H9 (cell line): ENCODE results near the gene DCP1A. TPM values are rescaled to one million over a fixed set of nuclear protein-coding genes. Genes with fewer than 3 reads are reported as not detected.

Experiments
- DNase-seq: peaks from one replicate; pipeline ENCODE4 v3.0.0-alpha.2; 2017
- H2AFZ ChIP-seq: one replicate; pipeline ENCODE4 v1.6.1; 2013; ENCODE audit warnings: mild to moderate bottlenecking, low read length, control low read depth, moderate library complexity
- H2AK5ac ChIP-seq: 2 replicates; pipeline ENCODE4 v1.6.1; 2013; ENCODE audit warnings: low read length, control low read depth, mixed read lengths; ENCODE audit not compliant: insufficient read length
- H2BK120ac ChIP-seq: one replicate; pipeline ENCODE4 v1.6.1; 2013; ENCODE audit warnings: low read depth, mild to moderate bottlenecking, low read length, control low read depth, inconsistent platforms; ENCODE audit not compliant: poor library complexity, severe bottlenecking
- H2BK12ac ChIP-seq: 2 replicates; pipeline ENCODE4 v1.6.1; 2013; ENCODE audit warnings: low read length, control low read depth, mixed read lengths, low read depth; ENCODE audit not compliant: insufficient read length
- H2BK15ac ChIP-seq: 2 replicates; pipeline ENCODE4 v1.6.1; 2013; ENCODE audit warnings: low read depth, low read length, control low read depth
- H2BK20ac ChIP-seq: one replicate; pipeline ENCODE4 v1.6.1; 2013; ENCODE audit warnings: low read depth, mild to moderate bottlenecking, low read length, control low read depth, inconsistent platforms; ENCODE audit not compliant: poor library complexity, severe bottlenecking
- H2BK5ac ChIP-seq: 2 replicates; pipeline ENCODE4 v1.6.1; 2013; ENCODE audit warnings: low read length, control low read depth, mixed read lengths; ENCODE audit not compliant: insufficient read length
- H3K14ac ChIP-seq: 2 replicates; pipeline ENCODE4 v1.6.1; 2013; ENCODE audit warnings: low read length, control low read depth; ENCODE audit not compliant: insufficient read depth
- H3K18ac ChIP-seq: 2 replicates; pipeline ENCODE4 v1.6.1; 2013; ENCODE audit warnings: low read depth, mild to moderate bottlenecking, mixed read lengths, low read length, control low read depth; ENCODE audit not compliant: insufficient read length
- H3K23ac ChIP-seq: 2 replicates; pipeline ENCODE4 v1.6.1; 2013; ENCODE audit warnings: low read length, control low read depth, mixed read lengths, low read depth; ENCODE audit not compliant: insufficient read length
- H3K23me2 ChIP-seq: 2 replicates; pipeline ENCODE4 v1.6.1; 2013; ENCODE audit warnings: low read depth, mild to moderate bottlenecking, mixed read lengths, low read length, control low read depth; ENCODE audit not compliant: insufficient read length, poor library complexity, severe bottlenecking
- H3K27ac ChIP-seq: 2 replicates; pipeline ENCODE4 v1.5.1; 2013; ENCODE audit warnings: low read length, control low read depth, mixed read lengths, low read depth; ENCODE audit not compliant: insufficient read length
- H3K27me3 ChIP-seq: 2 replicates; pipeline ENCODE4 v1.6.1; 2013; ENCODE audit warnings: low read length, control low read depth, inconsistent platforms; ENCODE audit not compliant: insufficient read depth
- H3K4ac ChIP-seq: 2 replicates; pipeline ENCODE4 v1.6.1; 2013; ENCODE audit warnings: low read depth, mild to moderate bottlenecking, control low read depth, inconsistent platforms, low read length, moderate library complexity
- H3K4me1 ChIP-seq: 2 replicates; pipeline ENCODE4 v1.6.1; 2013; ENCODE audit warnings: low read length, control low read depth, inconsistent platforms; ENCODE audit not compliant: insufficient read depth
- H3K4me2 ChIP-seq: 2 replicates; pipeline ENCODE4 v1.6.1; 2013; ENCODE audit warnings: low read length, control low read depth, mixed read lengths; ENCODE audit not compliant: insufficient read length, insufficient read depth
- H3K56ac ChIP-seq: 2 replicates; pipeline ENCODE4 v1.6.1; 2013; ENCODE audit warnings: low read depth, mild to moderate bottlenecking, mixed read lengths, low read length, control low read depth; ENCODE audit not compliant: insufficient read length
- H3K79me1 ChIP-seq: 2 replicates; pipeline ENCODE4 v1.6.1; 2013; ENCODE audit warnings: low read depth, mild to moderate bottlenecking, moderate library complexity, low read length, control low read depth, inconsistent platforms; ENCODE audit not compliant: insufficient read depth, poor library complexity, severe bottlenecking
- H3K79me2 ChIP-seq: 2 replicates; pipeline ENCODE4 v1.6.1; 2013; ENCODE audit warnings: low read length, control low read depth, inconsistent platforms; ENCODE audit not compliant: insufficient read depth
- H3K9ac ChIP-seq: 2 replicates; pipeline ENCODE4 v1.6.1; 2013; ENCODE audit warnings: low read length, control low read depth, mixed read lengths; ENCODE audit not compliant: insufficient read length; ENCODE audit errors: extremely low read depth
- H3K9me3 ChIP-seq: one replicate; pipeline ENCODE4 v1.6.1; 2013; ENCODE audit warnings: low read depth, low read length, inconsistent platforms; ENCODE audit not compliant: control insufficient read depth
- H3T11ph ChIP-seq: one replicate; pipeline ENCODE4 v1.6.1; 2013; ENCODE audit warnings: mild to moderate bottlenecking, low read length, control low read depth, inconsistent platforms
- H4K20me1 ChIP-seq: one replicate; pipeline ENCODE4 v1.6.1; 2013; ENCODE audit not compliant: control insufficient read depth, insufficient read length, insufficient read depth
- H4K5ac ChIP-seq: 2 replicates; pipeline ENCODE4 v1.6.1; 2013; ENCODE audit warnings: low read depth, mild to moderate bottlenecking, mixed read lengths, low read length, control low read depth; ENCODE audit not compliant: insufficient read length
- H4K8ac ChIP-seq: replicated peaks from 2 replicates; pipeline ENCODE4 v1.6.1; 2013; ENCODE audit warnings: low read length, control low read depth, mixed read lengths, low read depth; ENCODE audit not compliant: insufficient read length
- H4K91ac ChIP-seq: 2 replicates; pipeline ENCODE4 v1.6.1; 2013; ENCODE audit warnings: low read depth, mild to moderate bottlenecking, moderate library complexity, mixed read lengths, low read length, control low read depth; ENCODE audit not compliant: insufficient read length
- H3K27ac Mint-ChIP-seq, 3 experiments: 2 replicates in 2 of 3; 3 replicates in 1 of 3; pipeline ENCODE4 v1.8.0; 2020 to 2021; ENCODE audit warnings: mixed read lengths in 3 of 3, mild to moderate bottlenecking in 1 of 3, moderate library complexity in 1 of 3
- H3K27me3 Mint-ChIP-seq: 2 replicates; pipeline ENCODE4 v1.8.0; 2021; ENCODE audit warnings: low read depth, mild to moderate bottlenecking, moderate library complexity, mixed read lengths
- H3K36me3 Mint-ChIP-seq, 3 experiments: 2 replicates in 2 of 3; 3 replicates in 1 of 3; pipeline ENCODE4 v1.8.0; 2020 to 2021; ENCODE audit warnings: low read depth in 3 of 3, mixed read lengths in 3 of 3; ENCODE audit not compliant: insufficient read depth in 1 of 3
- H3K4me1 Mint-ChIP-seq, 2 experiments: 2 replicates each; pipeline ENCODE4 v1.8.0; 2020; ENCODE audit warnings: mixed read lengths in 2 of 2
- H3K4me3 Mint-ChIP-seq, 2 experiments: 2 replicates in 1 of 2; 3 replicates in 1 of 2; pipeline ENCODE4 v1.8.0; 2020 to 2021; ENCODE audit warnings: mild to moderate bottlenecking in 2 of 2, mixed read lengths in 2 of 2, moderate library complexity in 1 of 2
- H3K9me3 Mint-ChIP-seq, 2 experiments: 2 replicates in 1 of 2; 3 replicates in 1 of 2; pipeline ENCODE4 v1.8.0; 2020; ENCODE audit warnings: mild to moderate bottlenecking in 2 of 2, mixed read lengths in 2 of 2, moderate library complexity in 1 of 2
- WGBS: extraction: QIAGEN DNeasy Blood & Tissue Kit; methylation state at CpG from one replicate; pipeline ENCODE4 v1.1.7; 2013; ENCODE audit warnings: missing lambda C conversion rate, low lambda C conversion rate, mixed read lengths; ENCODE audit not compliant: insufficient read length; ENCODE audit errors: extremely low coverage; 5-methylcytosine and 5-hydroxymethylcytosine counted together
- total RNA-seq: library from RNA; stranded (reverse); gene quantifications from 2 replicates; pipeline ENCODE4 v1.2.1, GENCODE V29; 2021
- TF ChIP-seq, protein P1 (sequence below): fragments of 200-600 bp; sonication (generic); conservative IDR thresholded peaks from 3 replicates; pipeline ENCODE4 v1.8.0; 2021; ENCODE audit warnings: antibody characterized with exemption, mild to moderate bottlenecking

Gene DCP1A
- total RNA-seq, 1 experiment from 2014 or later, result 17.8 TPM

DNA sequence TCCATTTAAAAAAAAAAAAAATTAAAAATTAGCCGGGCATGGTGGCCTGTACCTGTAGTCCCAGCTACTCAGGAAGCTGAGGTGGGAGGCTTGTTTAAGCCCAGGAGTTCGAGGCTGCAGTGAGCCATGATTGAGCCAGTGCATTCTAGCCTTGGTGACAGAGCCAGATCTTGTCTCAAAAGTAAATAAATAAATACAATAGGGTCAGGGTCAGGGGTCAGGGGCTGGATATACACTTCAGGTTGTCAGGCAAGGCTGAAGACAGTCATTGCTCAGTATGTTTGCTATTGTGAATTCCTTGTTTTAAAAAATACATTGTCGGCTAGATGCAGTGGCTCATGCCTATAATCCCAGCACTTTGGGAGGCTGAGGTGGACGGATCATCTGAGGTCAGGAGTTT lies 83.4 kb downstream of the DCP1A start:
- no peak overlapping the region for H2BK12ac ChIP-seq
- H3K23ac ChIP-seq, result no peak overlapping the region
- H2BK120ac ChIP-seq, result no peak overlapping the region
- peaks cover 9% of the 10 kb centered on the region; the same call in 1 of the 2 replicates for H3K4me1 ChIP-seq
- no peak overlapping the region for H4K5ac ChIP-seq
- H3T11ph ChIP-seq, result no peak overlapping the region
- H4K91ac ChIP-seq, result no peak overlapping the region
- no peak overlapping the region for H3K4me2 ChIP-seq
- no peak overlapping the region for H3K27ac ChIP-seq
- H3K27ac Mint-ChIP-seq, result peak overlapping the region in 1 of 3 experiments; percentile 55; a peak in 1 of 7 replicates
- H3K56ac ChIP-seq, result no peak overlapping the region
- TF ChIP-seq, protein P1, sequence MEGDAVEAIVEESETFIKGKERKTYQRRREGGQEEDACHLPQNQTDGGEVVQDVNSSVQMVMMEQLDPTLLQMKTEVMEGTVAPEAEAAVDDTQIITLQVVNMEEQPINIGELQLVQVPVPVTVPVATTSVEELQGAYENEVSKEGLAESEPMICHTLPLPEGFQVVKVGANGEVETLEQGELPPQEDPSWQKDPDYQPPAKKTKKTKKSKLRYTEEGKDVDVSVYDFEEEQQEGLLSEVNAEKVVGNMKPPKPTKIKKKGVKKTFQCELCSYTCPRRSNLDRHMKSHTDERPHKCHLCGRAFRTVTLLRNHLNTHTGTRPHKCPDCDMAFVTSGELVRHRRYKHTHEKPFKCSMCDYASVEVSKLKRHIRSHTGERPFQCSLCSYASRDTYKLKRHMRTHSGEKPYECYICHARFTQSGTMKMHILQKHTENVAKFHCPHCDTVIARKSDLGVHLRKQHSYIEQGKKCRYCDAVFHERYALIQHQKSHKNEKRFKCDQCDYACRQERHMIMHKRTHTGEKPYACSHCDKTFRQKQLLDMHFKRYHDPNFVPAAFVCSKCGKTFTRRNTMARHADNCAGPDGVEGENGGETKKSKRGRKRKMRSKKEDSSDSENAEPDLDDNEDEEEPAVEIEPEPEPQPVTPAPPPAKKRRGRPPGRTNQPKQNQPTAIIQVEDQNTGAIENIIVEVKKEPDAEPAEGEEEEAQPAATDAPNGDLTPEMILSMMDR, result no peak
- WGBS, result no CpG with 5 or more reads among the region's 4 CpGs
- H3K23me2 ChIP-seq, result no peaks in the 10 kb centered on the region
- no peak overlapping the region for H2BK5ac ChIP-seq
- DNase-seq, result no peak
- H3K27me3 ChIP-seq, result no peaks in the 10 kb centered on the region
- no peaks in the 10 kb centered on the region; the same call in 1 of the 2 replicates for H3K27me3 Mint-ChIP-seq
- no peak overlapping the region for H3K18ac ChIP-seq
- H3K79me1 ChIP-seq, result no peaks in the 10 kb centered on the region
- H2BK15ac ChIP-seq, result no peak overlapping the region
- no peaks in the 10 kb centered on the region for H3K79me2 ChIP-seq
- no peak overlapping the region for H2AK5ac ChIP-seq
- no peaks in the 10 kb centered on the region for H3K9me3 Mint-ChIP-seq
- no peak overlapping the region for H3K4me3 Mint-ChIP-seq
- H4K20me1 ChIP-seq, result no peaks in the 10 kb centered on the region
- no peak overlapping the region for H3K4ac ChIP-seq
- H3K9me3 ChIP-seq, result no peaks in the 10 kb centered on the region
- H3K36me3 Mint-ChIP-seq, result no peaks in the 10 kb centered on the region
- no peak overlapping the region for H3K14ac ChIP-seq
- H2AFZ ChIP-seq, result no peak overlapping the region
- no peak overlapping the region for H3K9ac ChIP-seq
- H2BK20ac ChIP-seq, result no peak overlapping the region
- H3K4me1 Mint-ChIP-seq, result peaks cover 24 to 31% of the 10 kb centered on the region in 2 experiments
- H4K8ac ChIP-seq, result no peak overlapping the region
